ENCODE results near the gene C5AR2.
"Not testable (repeated sequence)": the region's sequence is repeated elsewhere in the genome, so short reads cannot be mapped to it uniquely, and the experiment has no call there.

- not testable (repeated sequence) for TF ChIP-seq CTCF (IDR thresholded peaks at IDR 0.05; ENCODE audit: low read depth, low read length, poor library complexity, severe bottlenecking); EZH2phosphoT487 (IDR thresholded peaks at IDR 0.05; ENCODE audit: borderline replicate concordance, low read length)
These were observed 33.5 kb downstream of the C5AR2 start for GRCh38 chr19:47365455-47365854.

All from DOHH2 (cell line).